ENCODE results near the gene PSMA2.

The PSMA2 gene

GRCh38 chr7:42876182-42877068, 55.5 kb downstream of the PSMA2 start:
- DNase-seq (ENCODE audit: low read depth), result no peak
- peak; percentile 82 for TF ChIP-seq CTCF (IDR thresholded peaks at IDR 0.05; ENCODE audit: control insufficient read depth, extremely low read depth, insufficient read depth)
- no peak overlapping the region for H3K4me3 ChIP-seq (ENCODE audit: low read depth, low read length)

DNA sequence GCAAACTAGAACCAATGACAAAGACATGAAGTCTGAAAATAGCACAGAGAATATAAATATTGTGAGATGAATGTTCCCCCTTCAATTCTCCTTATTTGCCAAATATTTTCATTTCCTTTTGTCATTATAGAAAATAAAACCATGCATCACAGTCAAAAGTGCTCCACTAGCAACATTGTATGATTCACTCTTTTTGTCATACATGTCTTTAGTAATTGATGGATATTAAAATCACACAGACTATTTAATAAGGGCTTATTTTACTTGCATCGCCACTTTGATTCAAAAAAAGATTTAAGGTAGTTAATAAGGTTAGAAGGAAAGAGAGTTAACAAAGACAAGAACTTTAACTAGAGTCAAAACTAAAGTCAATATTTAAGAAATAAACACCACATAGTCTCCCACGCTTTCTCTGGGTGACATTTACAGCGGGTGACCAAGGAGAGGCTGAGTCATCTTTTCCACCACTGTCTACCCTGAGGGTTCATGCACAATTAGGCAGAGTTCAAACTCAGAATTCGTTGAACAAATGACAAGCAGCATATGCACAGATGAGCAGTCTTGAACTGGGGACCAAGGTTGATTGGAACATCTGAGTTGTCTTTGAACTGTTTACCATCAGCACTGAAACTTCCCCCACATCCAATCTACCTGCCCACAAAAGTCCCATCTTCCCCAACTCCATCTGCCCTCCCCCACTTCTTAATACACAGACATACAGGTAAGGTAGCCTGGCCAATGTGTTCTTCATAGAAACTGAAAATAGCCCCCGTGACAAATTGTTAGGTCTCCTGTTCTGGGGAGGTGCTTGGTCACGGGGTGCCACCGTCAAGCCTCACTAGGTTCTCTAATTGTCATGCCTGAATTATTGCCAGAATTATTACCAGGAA, 62.6 kb downstream of the PSMA2 start:
- DNase-seq (ENCODE audit: low read depth), result no peak
- TF ChIP-seq CTCF (IDR thresholded peaks at IDR 0.05; ENCODE audit: control insufficient read depth, extremely low read depth, insufficient read depth), result no peak
- H3K4me3 ChIP-seq (ENCODE audit: low read depth, low read length), result no peak overlapping the region

GRCh38 chr7:42868480-42868879, 63.5 kb downstream of the PSMA2 start:
- no peak overlapping the region for H3K4me3 ChIP-seq (ENCODE audit: low read depth, low read length)
- TF ChIP-seq CTCF (IDR thresholded peaks at IDR 0.05; ENCODE audit: control insufficient read depth, extremely low read depth, insufficient read depth), result no peak
- no peak for DNase-seq (ENCODE audit: low read depth)

Data from LNCaP clone FGC (cell line).